ENCODE data around the gene LARP6.

The LARP6 gene

GRCh38 chr15:70892002-70892911 is 38.3 kb upstream of the LARP6 start, which contains the start of the genes LRRC49 and THAP10:
LRRC49 (plus strand) TSS chr15:70892826; CDS start chr15:70892895, 69 bp downstream.
THAP10 (minus strand) TSS chr15:70892433; CDS start chr15:70892272, 161 bp downstream.
- Histone ChIP-seq H3K4me1 (ENCODE audit: insufficient read depth, low read length, poor library complexity, severe bottlenecking) (no peaks in the 10 kb centered on the region), H3K79me2 (ENCODE audit: insufficient read depth, low read length) (no peaks in the 10 kb centered on the region), H3K9me3 (ENCODE audit: insufficient read depth, low read depth, low read length) (no peaks in the 10 kb centered on the region), H3K9me2 (replicated peaks; ENCODE audit: low read depth, low read length) (no peaks in the 10 kb centered on the region), H3K4me3 (ENCODE audit: low read length, poor library complexity, severe bottlenecking) (no peak within 1 kb of the TSS), H3K27me3 (ENCODE audit: insufficient read depth, low read length, poor library complexity, severe bottlenecking) (no peaks in the 10 kb centered on the region), H3K36me3 (ENCODE audit: insufficient read depth, low read length) (no peaks in the 10 kb centered on the region), H4K20me1 (ENCODE audit: insufficient read depth, low read length, poor library complexity, severe bottlenecking) (no peaks in the 10 kb centered on the region), H2AFZ (ENCODE audit: low read length) (no peak within 1 kb of the TSS), H3F3A (ENCODE audit: low read depth) (no peaks in the 10 kb centered on the region), H3K9ac (ENCODE audit: low read depth, low read length, poor library complexity, severe bottlenecking) (no peak within 1 kb of the TSS), H3K4me2 (ENCODE audit: low read depth, low read length, poor library complexity, severe bottlenecking) (no peak within 1 kb of the TSS)
- no peak for TF ChIP-seq CTCF (conservative IDR thresholded peaks at IDR 0.05; ENCODE audit: low read length)

- no peaks in the 10 kb centered on the region for H3K9me3 ChIP-seq (ENCODE audit: insufficient read depth, low read depth, low read length)
- H2AFZ ChIP-seq (ENCODE audit: low read length): no peak overlapping the region
- no peaks in the 10 kb centered on the region for H3F3A ChIP-seq (ENCODE audit: low read depth)
- no peaks in the 10 kb centered on the region for H3K4me1 ChIP-seq (ENCODE audit: insufficient read depth, low read length, poor library complexity, severe bottlenecking)
- H4K20me1 ChIP-seq (ENCODE audit: insufficient read depth, low read length, poor library complexity, severe bottlenecking): no peaks in the 10 kb centered on the region
- no peak overlapping the region for H3K4me2 ChIP-seq (ENCODE audit: low read depth, low read length, poor library complexity, severe bottlenecking)
- no peaks in the 10 kb centered on the region for H3K79me2 ChIP-seq (ENCODE audit: insufficient read depth, low read length)
- H3K4me3 ChIP-seq (ENCODE audit: low read length, poor library complexity, severe bottlenecking): no peak overlapping the region
- H3K27me3 ChIP-seq (ENCODE audit: insufficient read depth, low read length, poor library complexity, severe bottlenecking): no peaks in the 10 kb centered on the region
- H3K9me2 ChIP-seq (replicated peaks; ENCODE audit: low read depth, low read length): no peaks in the 10 kb centered on the region
- no peaks in the 10 kb centered on the region for H3K36me3 ChIP-seq (ENCODE audit: insufficient read depth, low read length)
- no peak overlapping the region for H3K9ac ChIP-seq (ENCODE audit: low read depth, low read length, poor library complexity, severe bottlenecking)
- no peak for TF ChIP-seq EZH2phosphoT487 (IDR thresholded peaks at IDR 0.05; ENCODE audit: borderline replicate concordance)
- no peak for TF ChIP-seq CTCF (conservative IDR thresholded peaks at IDR 0.05; ENCODE audit: low read length)
These were observed 28.4 kb upstream of the LARP6 start for GRCh38 chr15:70882361-70882760.

GRCh38 chr15:70880781-70881180 is 26.8 kb upstream of the LARP6 start:
- H4K20me1 ChIP-seq (ENCODE audit: insufficient read depth, low read length, poor library complexity, severe bottlenecking): no peaks in the 10 kb centered on the region
- no peak overlapping the region for H3K4me3 ChIP-seq (ENCODE audit: low read length, poor library complexity, severe bottlenecking)
- no peak overlapping the region for H3K9ac ChIP-seq (ENCODE audit: low read depth, low read length, poor library complexity, severe bottlenecking)
- H3F3A ChIP-seq (ENCODE audit: low read depth): no peaks in the 10 kb centered on the region
- no peak overlapping the region for H3K4me2 ChIP-seq (ENCODE audit: low read depth, low read length, poor library complexity, severe bottlenecking)
- H3K4me1 ChIP-seq (ENCODE audit: insufficient read depth, low read length, poor library complexity, severe bottlenecking): no peaks in the 10 kb centered on the region
- H3K9me3 ChIP-seq (ENCODE audit: insufficient read depth, low read depth, low read length): no peaks in the 10 kb centered on the region
- H2AFZ ChIP-seq (ENCODE audit: low read length): no peak overlapping the region
- no peaks in the 10 kb centered on the region for H3K27me3 ChIP-seq (ENCODE audit: insufficient read depth, low read length, poor library complexity, severe bottlenecking)
- TF ChIP-seq EZH2phosphoT487 (IDR thresholded peaks at IDR 0.05; ENCODE audit: borderline replicate concordance) (no peak), CTCF (conservative IDR thresholded peaks at IDR 0.05; ENCODE audit: low read length) (no peak)
- H3K36me3 ChIP-seq (ENCODE audit: insufficient read depth, low read length): no peaks in the 10 kb centered on the region
- H3K79me2 ChIP-seq (ENCODE audit: insufficient read depth, low read length): no peaks in the 10 kb centered on the region
- no peaks in the 10 kb centered on the region for H3K9me2 ChIP-seq (replicated peaks; ENCODE audit: low read depth, low read length)

Measured in Loucy (cell line).